Neural cell (in vitro differentiated cells): ENCODE measurements around the gene CFAP52. TPM values are rescaled to one million over a fixed set of nuclear protein-coding genes. Genes with fewer than 3 reads are reported as not detected.

Experiments used
- H2AFZ ChIP-seq: fragments of 200-600, 300-800 bp; sonication (generic), shearing (Covaris generic); 2 replicates; pipeline ENCODE4 v1.6.0; 2014; ENCODE audit warnings: low read depth, mild to moderate bottlenecking, antibody characterized with exemption, low read length, moderate library complexity
- H3F3A ChIP-seq: fragments of 200-600 bp; shearing (Covaris generic); 2 replicates; pipeline ENCODE4 v1.6.1; 2016; ENCODE audit warnings: mild to moderate bottlenecking, moderate library complexity, mixed read lengths, antibody characterized with exemption, low read length; ENCODE audit not compliant: insufficient read depth, poor library complexity, severe bottlenecking
- H3K27ac ChIP-seq: fragments of 200-600, 300-800 bp; sonication (generic), shearing (Covaris generic); 2 replicates; pipeline ENCODE4 v1.5.1; 2014; ENCODE audit warnings: mild to moderate bottlenecking, low read length, moderate library complexity
- H3K27me3 ChIP-seq: fragments of 300-800, 200-600 bp; sonication (generic), shearing (Covaris generic); 2 replicates; pipeline ENCODE4 v1.6.0; 2014; ENCODE audit warnings: mild to moderate bottlenecking, low read depth, low read length, moderate library complexity; ENCODE audit not compliant: insufficient read depth
- H3K36me3 ChIP-seq: fragments of 300-800, 200-600 bp; sonication (generic), shearing (Covaris generic); 2 replicates; pipeline ENCODE4 v1.5.1; 2014; ENCODE audit warnings: mild to moderate bottlenecking, antibody characterized with exemption, low read length, moderate library complexity; ENCODE audit not compliant: insufficient read depth
- H3K4me2 ChIP-seq: fragments of 300-800, 200-600 bp; sonication (generic), shearing (Covaris generic); 2 replicates; pipeline ENCODE4 v1.6.0; 2014; ENCODE audit warnings: mild to moderate bottlenecking, low read length
- H3K4me3 ChIP-seq: fragments of 300-800, 200-600 bp; sonication (generic), shearing (Covaris generic); 2 replicates; pipeline ENCODE4 v1.5.1; 2014; ENCODE audit warnings: mild to moderate bottlenecking, low read length, moderate library complexity
- H3K79me2 ChIP-seq: fragments of 200-600 bp; shearing (Covaris generic); replicated peaks from 2 replicates; pipeline ENCODE4 v1.6.0; 2014; ENCODE audit warnings: mild to moderate bottlenecking, low read length, moderate library complexity; ENCODE audit not compliant: insufficient read depth
- H3K9ac ChIP-seq: fragments of 300-800, 200-600 bp; sonication (generic), shearing (Covaris generic); 2 replicates; pipeline ENCODE4 v1.6.1; 2016; ENCODE audit warnings: mild to moderate bottlenecking, low read length, mixed read lengths
- H3K9me2 ChIP-seq: fragments of 200-600 bp; shearing (Covaris generic); 2 replicates; pipeline ENCODE4 v1.6.1; 2016; ENCODE audit warnings: mild to moderate bottlenecking, low read length, mixed read lengths; ENCODE audit not compliant: insufficient read depth
- H3K9me3 ChIP-seq: fragments of 200-600, 300-800 bp; sonication (generic), shearing (Covaris generic); 2 replicates; pipeline ENCODE4 v1.6.1; 2016; ENCODE audit warnings: mild to moderate bottlenecking, mixed run types, low read length, moderate library complexity, mixed read lengths
- H4K20me1 ChIP-seq: fragments of 200-600 bp; shearing (Covaris generic); 2 replicates; pipeline ENCODE4 v1.6.1; 2016; ENCODE audit warnings: mild to moderate bottlenecking, mixed run types; ENCODE audit not compliant: insufficient read depth
- CTCF ChIP-seq: fragments of 450-650 bp; IDR thresholded peaks from 2 replicates; pipeline ENCODE4 v1.5.1; 2014; ENCODE audit warnings: antibody characterized with exemption, mild to moderate bottlenecking, moderate library complexity; ENCODE audit not compliant: poor library complexity, severe bottlenecking
- EP300 ChIP-seq: fragments of 450-650 bp; conservative IDR thresholded peaks from 2 replicates; pipeline ENCODE4 v1.6.1; 2014; ENCODE audit warnings: antibody characterized with exemption, mild to moderate bottlenecking, moderate library complexity; ENCODE audit not compliant: poor library complexity, severe bottlenecking
- EZH2 ChIP-seq: fragments of 200-600, 300-800 bp; shearing (Covaris generic), sonication (generic); IDR thresholded peaks from 2 replicates; pipeline ENCODE4 v1.6.1; 2014; ENCODE audit warnings: antibody characterized with exemption, low read length, borderline replicate concordance, mild to moderate bottlenecking; ENCODE audit not compliant: insufficient read depth, poor library complexity, severe bottlenecking
- MXI1 ChIP-seq: fragments of 450-650 bp; conservative IDR thresholded peaks from 2 replicates; pipeline ENCODE4 v1.6.1; 2014; ENCODE audit warnings: antibody characterized with exemption, mild to moderate bottlenecking; ENCODE audit not compliant: poor library complexity, severe bottlenecking
- POLR2AphosphoS5 ChIP-seq: IDR thresholded peaks from 2 replicates; pipeline ENCODE4 v1.6.1; 2012
- RAD21 ChIP-seq: fragments of 450-650 bp; conservative IDR thresholded peaks from 2 replicates; pipeline ENCODE4 v1.6.1; 2014; ENCODE audit warnings: antibody characterized with exemption, mild to moderate bottlenecking, moderate library complexity
- REST ChIP-seq: IDR thresholded peaks from 2 replicates; pipeline ENCODE4 v1.6.1; 2012; ENCODE audit warnings: borderline replicate concordance
- SMC3 ChIP-seq: fragments of 450-650 bp; conservative IDR thresholded peaks from 2 replicates; pipeline ENCODE4 v1.6.1; 2014; ENCODE audit warnings: antibody characterized with exemption, mild to moderate bottlenecking, moderate library complexity; ENCODE audit not compliant: poor library complexity
- TAF1 ChIP-seq: IDR thresholded peaks from 2 replicates; pipeline ENCODE4 v1.6.1; 2012; ENCODE audit warnings: low read depth
- polyA minus RNA-seq: library from RNA; depleted of rRNA, polyadenylated mRNA; stranded (reverse); fragments of >200 nt; gene quantifications from 2 replicates; pipeline ENCODE4 v1.2.3, GENCODE V29; 2014
- polyA plus RNA-seq: library from polyadenylated mRNA; depleted of rRNA; stranded (reverse); fragments of >200 nt; gene quantifications from 2 replicates; pipeline ENCODE4 v1.2.3, GENCODE V29; 2014

Gene CFAP52
- polyA plus RNA-seq = 1.9 TPM in 1 of 2 replicates, not detected in the other
- polyA minus RNA-seq = 1.0 TPM in 1 of 2 replicates, not detected in the other

GRCh38 chr17:9576521-9577372 is at the start of gene CFAP52:
Gene CFAP52, plus strand, starts transcription at chr17:9576642. Its CDS starts 54 bp downstream, at chr17:9576696.
- H3K27ac ChIP-seq = no peak within 1 kb of the TSS
- no peaks in the 10 kb centered on the region for H3K27me3 ChIP-seq
- no peaks in the 10 kb centered on the region for H3F3A ChIP-seq
- no peaks in the 10 kb centered on the region for H4K20me1 ChIP-seq
- no peaks in the 10 kb centered on the region for H3K9me2 ChIP-seq
- H3K9me3 ChIP-seq = no peaks in the 10 kb centered on the region
- H3K36me3 ChIP-seq = no peaks in the 10 kb centered on the region
- peak within 1 kb of the TSS; percentile 75 for H2AFZ ChIP-seq
- no peaks in the 10 kb centered on the region for H3K79me2 ChIP-seq
- peak within 1 kb of the TSS; percentile 70 for H3K9ac ChIP-seq
- peak; percentile 73 for TF ChIP-seq CTCF
- TF ChIP-seq SMC3 = peak; percentile 69
- peak; percentile 60 for TF ChIP-seq RAD21
- TF ChIP-seq POLR2AphosphoS5 = no peak
- TF ChIP-seq EP300 = peak; percentile 17
- peak; percentile 79 for TF ChIP-seq MXI1
- no peak for TF ChIP-seq REST
- TF ChIP-seq TAF1 = no peak
- H3K4me2 ChIP-seq = peak within 1 kb of the TSS; percentile 95
- peak within 1 kb of the TSS; percentile 84 for H3K4me3 ChIP-seq

- no peak for TF ChIP-seq TAF1
- TF ChIP-seq POLR2AphosphoS5 = no peak
- no peak for TF ChIP-seq RAD21
- no peak for TF ChIP-seq EP300
- no peak for TF ChIP-seq SMC3
- TF ChIP-seq CTCF = no peak
- TF ChIP-seq MXI1 = no peak
- TF ChIP-seq REST = no peak
- no peak for TF ChIP-seq EZH2
- no peak overlapping the region for H2AFZ ChIP-seq
- no peaks in the 10 kb centered on the region for H3F3A ChIP-seq
- no peaks in the 10 kb centered on the region for H3K36me3 ChIP-seq
- H3K9me2 ChIP-seq = no peaks in the 10 kb centered on the region
- H3K9ac ChIP-seq = no peak overlapping the region
- H3K27me3 ChIP-seq = no peaks in the 10 kb centered on the region
- no peaks in the 10 kb centered on the region for H3K9me3 ChIP-seq
- no peak overlapping the region for H3K4me2 ChIP-seq
- no peak overlapping the region for H3K27ac ChIP-seq
- H3K79me2 ChIP-seq = no peaks in the 10 kb centered on the region
- H3K4me3 ChIP-seq = no peak overlapping the region
- H4K20me1 ChIP-seq = no peaks in the 10 kb centered on the region
Measured at GRCh38 chr17:9527788-9528187, 48.7 kb upstream of the CFAP52 start.
